ENCODE data around the gene MIF4GD.
"Not testable (repeated sequence)": the region's sequence is repeated elsewhere in the genome, so short reads cannot be mapped to it uniquely, and the experiment has no call there.

Gene MIF4GD

GRCh38 chr17:75257228-75257627 is 13.8 kb downstream of the MIF4GD start:
- not testable (repeated sequence) for DNase-seq

DNA sequence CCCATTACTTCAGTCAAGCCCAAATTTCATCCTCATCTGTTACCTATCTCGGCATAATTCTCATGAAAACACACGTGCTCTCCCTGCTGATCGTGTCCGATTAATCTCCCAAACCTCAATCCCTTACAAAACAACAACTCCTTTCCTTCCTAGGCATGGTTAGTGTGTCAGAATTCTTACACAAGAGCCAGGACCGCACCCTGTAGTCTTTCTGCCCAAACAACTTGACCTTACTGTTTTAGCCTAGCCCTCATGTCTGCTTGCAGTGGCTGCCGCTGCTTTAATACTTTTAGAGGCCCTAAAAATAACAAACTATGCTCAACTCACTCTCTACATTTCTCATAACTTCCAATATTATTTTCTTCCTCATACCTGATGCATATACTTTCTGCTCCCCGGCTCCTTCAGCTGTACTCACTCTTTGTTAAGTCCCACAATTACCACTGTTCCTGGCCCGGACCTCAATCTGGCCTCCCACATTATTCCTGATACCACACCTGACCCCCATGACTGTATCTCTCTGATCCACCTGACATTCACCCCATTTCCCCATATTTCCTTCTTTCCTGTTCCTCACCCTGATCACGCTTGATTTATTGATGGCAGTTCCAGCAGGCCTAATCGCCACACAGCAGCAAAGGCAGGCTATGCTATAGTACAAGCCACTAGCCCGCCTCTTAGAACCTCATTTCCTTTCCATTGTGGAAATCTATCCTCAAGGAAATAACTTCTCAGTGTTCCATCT is 14.9 kb downstream of the MIF4GD start:
- not testable (repeated sequence) for DNase-seq

DNA sequence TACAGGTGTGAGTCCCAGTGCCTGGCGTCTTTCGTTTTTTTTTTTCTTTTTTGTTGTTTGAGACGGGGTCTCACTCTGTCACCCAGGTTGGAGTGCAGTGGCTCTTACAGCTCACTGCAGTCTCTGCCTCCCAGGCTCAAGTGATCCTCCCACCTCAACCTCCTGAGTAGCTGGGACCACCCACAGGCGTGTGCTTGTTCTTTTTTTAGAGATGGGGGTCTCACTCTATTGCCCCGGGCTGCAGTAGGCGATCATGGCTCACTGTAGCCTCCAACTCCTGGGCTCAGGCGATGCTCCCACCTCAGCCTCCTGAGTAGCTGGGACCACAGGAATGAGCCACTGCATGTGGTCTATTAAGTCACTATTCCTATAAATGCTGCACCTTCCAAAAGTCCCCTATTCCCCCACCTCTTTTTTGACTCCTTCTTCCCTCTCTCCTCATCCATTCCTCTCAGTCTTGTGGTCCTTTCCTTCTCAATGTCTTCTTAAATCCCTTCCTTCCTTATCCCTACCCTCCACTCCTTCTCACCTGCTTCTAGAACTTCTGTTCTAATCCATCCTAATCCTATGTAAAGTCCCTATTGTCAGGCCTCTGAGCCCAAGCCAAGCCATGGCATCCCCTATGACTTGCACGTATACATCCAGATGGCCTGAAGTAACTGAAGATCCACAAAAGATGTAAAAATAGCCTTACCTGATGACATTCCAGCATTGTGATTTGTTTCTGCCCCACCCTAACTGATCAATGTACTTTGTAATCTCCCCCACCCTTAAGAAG is 18.8 kb downstream of the MIF4GD start:
- DNase-seq = no peak

- DNase-seq = peak in 1 of 2 donors; percentile 75
Measured at GRCh38 chr17:75250009-75250471, 21.0 kb downstream of the MIF4GD start.

DNA sequence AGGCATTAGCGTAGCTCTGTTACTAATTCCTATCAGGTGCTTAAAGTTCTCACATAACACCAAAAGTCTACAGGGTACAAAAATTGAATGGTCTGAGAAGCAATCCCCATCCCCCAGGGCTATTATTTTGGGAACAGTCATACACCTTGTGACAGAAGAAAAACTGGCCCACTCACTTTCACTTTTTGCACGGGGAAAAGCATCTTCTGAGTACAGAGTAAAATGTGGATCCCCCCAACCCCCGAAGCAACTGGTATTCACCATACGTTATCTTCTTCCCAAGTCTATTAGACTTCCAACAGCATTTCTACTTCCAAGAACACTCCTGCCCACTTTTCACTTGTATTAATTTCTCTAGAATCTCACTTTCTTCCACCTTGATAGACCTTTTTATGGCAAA is 21.5 kb downstream of the MIF4GD start:
- no peak for DNase-seq

DNA sequence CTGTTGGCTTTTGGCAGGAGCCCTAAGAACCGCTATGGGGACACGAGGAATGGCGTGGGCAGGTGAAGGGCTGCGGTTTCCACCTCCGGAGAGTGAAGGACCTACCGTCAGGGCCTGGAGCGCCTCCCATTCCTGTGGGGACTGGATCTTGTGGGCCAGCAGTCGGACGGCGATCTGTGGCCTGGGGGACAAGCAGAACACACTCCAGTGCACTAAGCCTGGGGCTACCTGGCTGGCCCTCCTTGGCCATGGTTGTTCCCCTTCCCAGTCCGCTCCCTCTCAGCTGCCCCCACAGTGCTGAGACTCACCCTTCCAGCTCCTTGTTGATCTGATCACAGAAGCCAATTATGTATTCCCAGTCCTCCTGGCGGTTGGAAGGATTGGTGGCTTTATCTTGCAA is 24.6 kb downstream of the MIF4GD start:
- no peak for DNase-seq

DNA sequence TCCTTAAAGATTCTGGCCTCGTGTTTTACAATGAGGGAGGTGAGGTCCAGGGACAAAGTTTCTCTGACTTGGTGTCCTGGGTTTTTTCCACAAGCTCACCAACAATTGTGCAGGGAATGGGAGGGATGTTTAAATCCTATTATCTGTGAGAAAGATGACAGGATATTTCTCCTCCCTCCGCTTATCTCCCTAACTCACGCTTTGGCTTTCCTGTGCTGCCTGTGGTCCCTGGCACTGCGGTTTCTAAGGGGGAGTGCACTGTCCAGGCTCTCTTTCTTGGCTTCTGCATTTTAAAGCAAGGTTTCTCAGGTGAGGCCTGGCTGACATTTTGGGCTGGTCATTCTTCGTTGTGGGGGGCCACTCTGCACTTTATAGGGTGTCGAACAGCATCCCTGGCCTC is 26.0 kb downstream of the MIF4GD start:
- no peak for DNase-seq

DNA sequence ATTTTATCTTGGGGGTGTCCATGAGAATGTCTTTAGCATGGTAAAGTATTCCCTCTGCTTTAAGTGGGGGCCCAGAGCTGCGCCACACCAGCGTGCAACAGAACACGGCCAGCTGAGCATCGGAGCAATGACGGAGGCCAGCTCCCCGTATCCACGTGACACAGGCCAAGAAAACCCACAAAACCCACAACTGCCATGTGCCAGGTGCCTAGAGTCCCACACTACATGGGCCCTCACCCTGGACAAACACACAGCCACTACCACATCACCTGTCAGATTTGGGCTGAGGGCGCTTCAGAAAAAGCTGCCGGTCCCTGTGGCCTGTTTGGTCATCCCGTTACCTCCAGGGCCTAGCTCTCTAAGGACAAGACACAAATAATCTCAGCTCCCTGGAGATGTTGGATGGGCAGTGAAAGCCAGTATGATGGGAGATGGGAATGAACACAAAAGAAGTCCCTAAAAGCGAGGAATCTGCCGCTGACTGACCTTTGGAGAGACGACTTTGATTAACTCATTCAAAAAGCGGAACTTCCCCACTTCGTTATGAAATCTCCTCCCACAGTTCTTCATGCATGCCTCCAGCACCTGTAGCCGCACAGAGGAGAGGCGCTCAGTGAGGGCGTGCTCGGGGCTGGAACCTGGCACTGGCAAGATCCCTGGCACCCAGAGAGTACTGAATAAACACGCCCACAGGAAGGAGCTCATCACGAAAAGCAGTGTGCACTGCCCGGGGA is 26.7 kb downstream of the MIF4GD start:
- DNase-seq = no peak

DNA sequence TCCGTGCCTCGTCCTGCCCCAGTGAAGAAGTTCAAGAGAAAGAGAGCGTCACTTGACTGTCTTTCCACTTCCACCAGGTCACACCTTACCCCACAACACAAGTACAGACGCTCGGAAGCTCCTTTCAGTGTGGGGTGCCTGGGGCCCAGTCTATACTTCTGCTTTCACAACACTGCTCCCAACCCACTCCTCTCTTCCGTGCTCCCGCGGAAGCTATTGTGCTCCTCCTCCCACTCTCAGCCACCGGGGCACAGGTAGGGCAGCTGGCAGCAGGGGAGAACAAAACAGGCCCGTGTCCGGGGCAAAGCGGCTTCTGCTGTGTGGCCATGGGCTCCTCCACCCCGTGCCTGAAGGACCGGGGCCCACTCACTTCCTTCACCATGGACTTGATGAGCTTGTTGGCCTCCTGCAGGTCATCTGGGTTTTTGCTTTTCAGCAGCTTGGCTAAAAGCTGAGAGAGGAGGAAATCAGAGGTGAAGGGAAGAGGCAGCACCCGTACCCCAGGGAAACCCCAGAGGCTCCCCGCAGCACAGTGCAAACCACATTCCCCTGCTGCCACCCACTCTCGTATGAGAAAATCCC is 28.5 kb downstream of the MIF4GD start:
- no peak for DNase-seq

- no peak for DNase-seq
Measured at GRCh38 chr17:75241996-75242460, 29.0 kb downstream of the MIF4GD start.

GRCh38 chr17:75241502-75241901 is 29.5 kb downstream of the MIF4GD start:
- DNase-seq = no peak

DNA sequence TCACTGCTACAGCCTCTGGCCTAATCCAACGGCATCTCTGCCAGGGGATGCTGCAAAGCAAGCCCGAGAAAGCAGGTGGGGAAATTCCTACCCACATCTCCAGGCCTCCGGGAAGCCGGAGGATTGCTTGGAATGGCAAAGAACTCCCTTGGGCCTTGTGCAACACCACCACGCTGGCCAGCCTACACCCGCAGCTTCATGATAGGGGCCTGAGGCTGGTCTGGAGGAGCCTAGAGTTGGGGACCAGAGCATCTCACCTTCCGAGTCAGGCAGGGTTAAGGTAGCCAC is 29.9 kb downstream of the MIF4GD start:
- DNase-seq = no peak

GRCh38 chr17:75240394-75241142 is 30.5 kb downstream of the MIF4GD start:
- peak in 1 of 2 donors; percentile 16 for DNase-seq

DNA sequence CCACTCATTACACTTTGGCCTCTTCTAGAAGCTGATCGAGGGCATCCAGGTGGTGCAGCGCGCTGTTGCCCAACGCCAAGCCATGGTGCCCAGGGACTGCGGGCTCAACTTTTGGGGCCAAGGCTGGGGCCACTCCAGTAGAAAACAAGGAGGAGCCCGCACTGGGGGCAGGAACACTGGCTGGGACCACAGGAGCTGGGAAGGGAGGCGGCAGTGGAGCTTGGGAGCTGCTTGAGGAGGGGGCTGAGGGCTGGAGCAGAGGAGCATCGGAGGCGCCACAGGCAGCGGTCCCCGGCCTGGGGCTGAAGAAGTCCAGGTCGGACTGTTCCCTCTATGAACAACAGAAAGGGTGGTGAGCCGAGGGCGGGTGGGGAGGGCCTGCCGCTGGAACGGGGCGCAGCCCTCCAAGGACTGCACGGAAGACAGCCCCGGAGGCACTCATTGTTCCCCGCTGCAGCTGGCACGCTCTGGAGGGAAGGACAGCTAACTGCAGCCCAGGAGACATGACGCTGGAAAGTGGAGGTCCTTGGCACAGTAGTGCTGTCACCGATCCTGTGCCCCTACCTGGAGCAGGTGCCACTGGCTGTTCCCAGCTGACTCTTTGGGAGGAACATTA is 31.1 kb downstream of the MIF4GD start:
- DNase-seq = no peak

GRCh38 chr17:75239214-75239613 is 31.8 kb downstream of the MIF4GD start:
- DNase-seq = no peak

GRCh38 chr17:75238684-75239191 is 32.3 kb downstream of the MIF4GD start:
- DNase-seq = peak; percentile 20 to 37

- no peak for DNase-seq
Measured at GRCh38 chr17:75238020-75238580, 32.9 kb downstream of the MIF4GD start.

DNA sequence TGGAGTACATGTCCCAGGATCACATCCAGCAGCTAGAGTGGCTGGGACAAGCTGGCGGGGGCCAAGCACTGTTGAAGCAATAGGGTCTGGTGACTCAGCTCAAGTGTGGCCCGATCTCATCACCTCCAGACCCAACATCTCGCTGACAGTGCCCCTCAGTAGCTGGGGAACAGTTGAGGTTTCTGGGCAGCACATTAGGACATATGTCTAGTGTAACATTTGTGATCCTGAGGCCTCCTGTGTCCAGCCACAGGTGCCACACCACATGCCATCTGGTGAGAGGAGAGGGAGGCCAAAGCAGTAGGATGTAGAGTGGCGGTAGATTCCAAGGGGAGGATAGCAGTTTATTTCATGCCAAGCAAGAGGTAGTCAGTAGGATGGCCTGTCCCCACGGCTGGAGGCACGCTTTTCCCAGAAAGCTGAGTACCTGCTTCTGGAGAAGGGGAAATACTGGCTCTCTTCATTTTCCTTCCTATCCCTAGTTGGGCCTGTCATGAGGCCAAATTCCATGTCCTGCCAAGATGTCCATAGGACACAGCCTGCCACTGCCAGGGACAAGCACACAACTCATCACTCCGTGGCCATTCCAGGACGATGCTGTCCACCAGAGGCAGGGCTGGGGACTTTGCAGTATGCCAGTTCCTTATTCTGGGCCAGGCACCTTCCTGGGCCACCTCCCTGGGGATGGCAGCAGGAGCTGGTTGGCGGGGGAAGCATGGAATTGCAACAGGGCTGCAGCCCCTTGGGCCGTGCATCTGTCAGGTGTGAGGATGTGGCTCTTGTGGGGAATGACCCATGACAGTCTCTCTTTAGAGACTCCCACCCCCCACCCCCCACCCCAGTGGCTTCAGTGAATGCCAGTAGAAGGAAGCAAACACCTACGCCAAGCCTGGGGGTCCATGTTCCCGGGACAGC is 33.7 kb downstream of the MIF4GD start:
- DNase-seq = no peak

GRCh38 chr17:75232786-75233185 is 38.2 kb downstream of the MIF4GD start:
- DNase-seq = no peak

DNA sequence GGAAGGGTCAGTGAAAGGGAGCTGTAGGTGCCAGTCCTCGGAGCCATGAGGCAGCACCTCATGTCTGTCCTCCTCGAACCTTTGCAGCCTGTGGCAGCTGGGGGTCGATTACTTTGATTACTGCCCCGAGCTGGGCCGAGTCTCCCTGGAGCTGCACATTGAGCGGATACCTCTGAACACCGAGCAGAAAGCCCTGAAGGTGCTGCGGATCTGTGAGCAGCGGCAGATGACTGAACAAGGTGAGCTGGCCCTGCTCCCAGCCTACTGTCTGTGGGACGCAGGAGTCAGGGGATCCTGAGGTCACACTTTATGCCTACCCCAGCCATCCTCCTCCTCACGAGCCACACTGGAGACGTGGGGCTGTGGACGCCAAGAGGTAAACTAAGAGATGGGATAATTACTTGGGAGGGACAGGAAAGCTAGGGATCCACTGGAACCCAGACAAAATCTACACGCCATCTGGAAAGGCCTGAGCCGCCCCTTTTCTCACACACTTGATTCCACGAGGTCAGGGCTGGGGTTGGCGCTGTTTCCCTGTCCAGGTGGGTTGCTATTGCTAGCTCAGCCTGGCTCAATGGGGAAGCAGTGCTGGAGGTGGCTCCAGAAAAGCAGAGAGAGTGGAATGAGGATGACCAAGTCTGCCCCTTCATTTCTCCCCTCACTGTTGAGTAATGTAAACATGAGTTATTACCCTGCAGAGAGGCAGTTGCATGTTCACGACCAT is 39.1 kb downstream of the MIF4GD start:
- no peak for DNase-seq
